ENCODE measurements around the gene ULK1.

ULK1 gene

DNA sequence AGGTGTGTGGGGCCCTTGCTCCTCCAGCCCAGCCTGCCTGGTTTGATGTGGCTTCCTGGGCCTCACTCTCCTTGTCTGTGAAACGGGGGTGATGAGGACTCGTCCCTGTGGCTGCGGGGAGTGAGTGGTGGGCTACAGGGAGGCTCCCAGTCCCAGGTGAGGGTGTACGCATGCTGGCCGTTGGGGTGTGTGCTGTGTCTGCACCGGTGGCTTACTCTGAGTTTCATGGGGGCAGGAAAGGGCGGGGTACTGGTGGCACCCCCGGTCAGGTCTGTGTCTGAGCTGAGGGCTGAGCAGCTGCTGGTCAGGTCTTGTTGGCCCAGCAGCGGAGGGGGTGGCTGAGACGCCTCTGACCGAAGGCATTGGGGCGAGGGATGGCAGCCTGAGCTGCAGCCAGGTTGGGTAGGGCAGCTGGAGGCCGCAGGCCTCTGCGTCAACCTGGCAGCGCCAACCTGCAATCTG, 11.2 kb downstream of the ULK1 start:
- no peaks in the 10 kb centered on the region for H3K27me3 Mint-ChIP-seq
- no peak overlapping the region for H3K4me3 Mint-ChIP-seq
- no peak for ATAC-seq
- no peaks in the 10 kb centered on the region for H3K9me3 Mint-ChIP-seq
- H3K4me1 Mint-ChIP-seq = peaks cover 6% of the 10 kb centered on the region
- H3K36me3 Mint-ChIP-seq (ENCODE audit: low read depth) = no peaks in the 10 kb centered on the region
- H3K27ac Mint-ChIP-seq = no peak overlapping the region
- no peak for DNase-seq

GRCh38 chr12:131907379-131908091, 13.1 kb downstream of the ULK1 start:
- Mint-ChIP-seq H3K4me3 (no peak overlapping the region), H3K27ac (no peak overlapping the region), H3K4me1 (peaks cover 6% of the 10 kb centered on the region), H3K36me3 (ENCODE audit: low read depth) (no peaks in the 10 kb centered on the region), H3K27me3 (no peaks in the 10 kb centered on the region), H3K9me3 (no peaks in the 10 kb centered on the region)
- no peak for ATAC-seq
- DNase-seq = no peak

DNA sequence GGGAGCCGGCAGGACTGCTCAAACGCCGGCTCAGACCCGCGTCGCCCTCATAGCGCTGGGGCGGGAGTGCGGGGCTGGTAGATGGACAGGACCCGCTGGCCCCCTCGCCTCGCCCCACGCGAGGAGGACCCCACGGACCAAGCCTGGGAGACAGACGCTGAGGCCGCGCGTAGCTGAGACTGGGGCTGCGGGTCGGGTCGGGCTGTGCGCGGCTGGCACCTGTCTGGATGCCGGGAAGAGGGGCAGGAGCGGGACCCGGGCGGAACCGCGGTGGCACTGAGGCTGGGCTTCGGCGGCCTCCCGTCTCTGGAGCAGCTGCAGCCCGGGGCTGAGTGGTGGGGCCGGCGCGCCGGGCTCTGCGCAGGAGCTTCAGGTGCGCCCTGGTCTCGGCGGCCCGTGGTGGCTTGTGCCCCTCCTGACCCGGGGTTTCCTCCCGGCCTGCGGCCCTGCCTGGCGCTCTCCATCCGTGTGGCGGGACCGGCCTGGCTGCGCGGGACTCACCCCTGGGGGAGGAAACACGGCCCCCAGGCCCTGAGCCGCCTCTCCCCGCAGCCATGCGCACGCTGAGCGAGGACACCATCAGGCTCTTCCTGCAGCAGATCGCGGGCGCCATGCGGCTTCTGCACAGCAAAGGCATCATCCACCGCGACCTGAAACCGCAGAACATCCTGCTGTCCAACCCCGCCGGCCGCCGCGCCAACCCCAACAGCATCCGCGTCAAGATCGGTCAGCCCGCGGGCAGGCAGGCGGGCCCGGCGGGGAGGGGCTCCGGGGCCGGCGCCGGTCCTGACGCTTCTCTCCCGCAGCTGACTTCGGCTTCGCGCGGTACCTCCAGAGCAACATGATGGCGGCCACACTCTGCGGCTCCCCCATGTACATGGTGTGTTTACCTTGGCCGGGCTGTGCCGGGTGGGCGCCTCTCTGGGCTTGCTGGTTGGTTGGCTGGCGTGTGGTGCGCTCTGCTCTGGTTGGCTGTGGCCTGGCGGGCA, 14.0 kb downstream of the ULK1 start:
- no peaks in the 10 kb centered on the region for H3K27me3 Mint-ChIP-seq
- H3K4me1 Mint-ChIP-seq = peaks cover 6% of the 10 kb centered on the region
- no peak for DNase-seq
- H3K9me3 Mint-ChIP-seq = no peaks in the 10 kb centered on the region
- no peaks in the 10 kb centered on the region for H3K36me3 Mint-ChIP-seq (ENCODE audit: low read depth)
- no peak overlapping the region for H3K4me3 Mint-ChIP-seq
- ATAC-seq = no peak
- H3K27ac Mint-ChIP-seq = no peak overlapping the region

DNA sequence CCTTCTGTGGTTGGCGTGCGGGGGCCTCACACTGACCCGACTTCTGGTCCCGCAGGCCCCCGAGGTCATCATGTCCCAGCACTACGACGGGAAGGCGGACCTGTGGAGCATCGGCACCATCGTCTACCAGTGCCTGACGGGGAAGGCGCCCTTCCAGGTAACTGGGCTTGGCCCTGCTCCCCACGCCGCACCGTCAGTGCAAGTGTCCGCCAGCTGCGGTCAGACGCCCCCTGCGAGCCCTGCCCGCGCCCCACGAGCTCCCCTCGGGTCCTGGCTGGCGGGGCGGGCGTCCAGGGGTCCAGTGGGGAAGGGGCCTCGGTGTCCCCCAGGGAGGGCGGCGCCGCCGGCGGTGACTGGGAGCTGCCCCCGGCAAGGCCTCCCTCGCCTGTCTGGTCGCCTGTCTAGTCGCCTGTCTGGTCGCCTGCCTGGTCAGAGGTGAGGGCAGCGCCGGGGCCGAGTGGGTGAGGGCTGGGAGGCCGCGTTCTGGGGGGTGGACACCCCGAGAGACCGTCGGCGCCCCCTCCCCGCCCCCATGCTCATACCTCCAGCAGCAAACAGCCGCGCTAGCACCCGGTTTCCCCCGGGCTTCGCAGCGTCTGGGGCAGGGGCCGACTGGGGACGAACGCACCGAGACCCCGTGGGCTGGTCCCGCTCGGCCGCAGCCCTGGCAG, 14.8 kb downstream of the ULK1 start:
- no peak overlapping the region for H3K27ac Mint-ChIP-seq

GRCh38 chr12:131909752-131910219, 15.4 kb downstream of the ULK1 start:
- ATAC-seq (no peak), DNase-seq (no peak)
- no peaks in the 10 kb centered on the region for H3K27me3 Mint-ChIP-seq
- H3K4me3 Mint-ChIP-seq = no peak overlapping the region
- H3K36me3 Mint-ChIP-seq (ENCODE audit: low read depth) = no peaks in the 10 kb centered on the region
- H3K27ac Mint-ChIP-seq = no peak overlapping the region
- no peaks in the 10 kb centered on the region for H3K9me3 Mint-ChIP-seq
- H3K4me1 Mint-ChIP-seq = peaks cover 4% of the 10 kb centered on the region

More for the DNA sequence above, 14.8 kb downstream of the ULK1 start:
- H3K9me3 Mint-ChIP-seq = no peaks in the 10 kb centered on the region
- H3K36me3 Mint-ChIP-seq (ENCODE audit: low read depth) = no peaks in the 10 kb centered on the region
- peaks cover 6% of the 10 kb centered on the region for H3K4me1 Mint-ChIP-seq
- DNase-seq (no peak), ATAC-seq (no peak)
- no peaks in the 10 kb centered on the region for H3K27me3 Mint-ChIP-seq
- H3K4me3 Mint-ChIP-seq = no peak overlapping the region

GRCh38 chr12:131910302-131911027, 16.0 kb downstream of the ULK1 start:
- DNase-seq (no peak), ATAC-seq (no peak)
- Mint-ChIP-seq H3K36me3 (ENCODE audit: low read depth) (no peaks in the 10 kb centered on the region), H3K4me1 (peaks cover 4% of the 10 kb centered on the region), H3K4me3 (no peak overlapping the region), H3K9me3 (no peaks in the 10 kb centered on the region), H3K27me3 (no peaks in the 10 kb centered on the region), H3K27ac (no peak overlapping the region)

- no peaks in the 10 kb centered on the region for H3K9me3 Mint-ChIP-seq
- no peaks in the 10 kb centered on the region for H3K27me3 Mint-ChIP-seq
These were observed 16.7 kb downstream of the ULK1 start for GRCh38 chr12:131911028-131911650.

DNA sequence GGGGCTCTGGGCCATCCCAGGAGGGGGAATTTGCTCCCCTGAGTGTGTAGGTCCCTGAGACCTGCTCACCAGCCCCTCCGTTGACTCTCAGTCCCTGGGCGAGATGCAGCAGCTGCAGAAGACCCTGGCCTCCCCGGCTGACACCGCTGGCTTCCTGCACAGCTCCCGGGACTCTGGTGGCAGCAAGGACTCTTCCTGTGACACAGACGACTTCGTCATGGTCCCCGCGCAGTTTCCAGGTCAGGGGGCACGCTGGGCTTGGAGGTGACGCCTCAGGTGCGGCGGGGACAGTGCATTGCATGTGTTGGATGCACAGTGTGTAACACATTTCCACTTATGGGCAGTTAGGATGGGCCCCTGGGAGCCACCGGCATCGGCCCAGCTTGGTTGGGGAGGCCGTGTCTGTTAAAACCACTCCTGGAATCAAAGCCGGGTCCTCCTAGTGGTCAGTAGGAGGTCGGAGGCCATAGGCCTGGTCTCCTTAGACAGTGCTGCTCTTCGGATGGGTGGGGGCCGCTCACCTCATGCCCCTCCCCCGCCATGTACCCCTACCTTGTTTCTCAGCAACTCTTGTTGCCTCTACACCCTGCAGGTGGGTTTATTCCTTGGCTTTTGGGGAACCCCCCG, 17.5 kb downstream of the ULK1 start:
- ATAC-seq (no peak), DNase-seq (no peak)
- Mint-ChIP-seq H3K9me3 (no peaks in the 10 kb centered on the region), H3K27me3 (no peaks in the 10 kb centered on the region), H3K4me3 (no peak overlapping the region), H3K4me1 (no peaks in the 10 kb centered on the region), H3K36me3 (ENCODE audit: low read depth) (no peaks in the 10 kb centered on the region), H3K27ac (no peak overlapping the region)

More at GRCh38 chr12:131911028-131911650, 16.7 kb downstream of the ULK1 start:
- Mint-ChIP-seq H3K27ac (no peak overlapping the region), H3K36me3 (ENCODE audit: low read depth) (no peaks in the 10 kb centered on the region), H3K4me3 (no peak overlapping the region), H3K4me1 (no peaks in the 10 kb centered on the region)
- ATAC-seq (no peak), DNase-seq (no peak)

- Mint-ChIP-seq H3K4me3 (no peak overlapping the region), H3K4me1 (no peaks in the 10 kb centered on the region), H3K27ac (no peak overlapping the region), H3K36me3 (ENCODE audit: low read depth) (no peaks in the 10 kb centered on the region), H3K9me3 (no peaks in the 10 kb centered on the region), H3K27me3 (no peaks in the 10 kb centered on the region)
- ATAC-seq = peak; percentile 7
- no peak for DNase-seq
These were observed 18.3 kb downstream of the ULK1 start for GRCh38 chr12:131912518-131913274.

GRCh38 chr12:131913666-131914065, 19.2 kb downstream of the ULK1 start:
- DNase-seq (no peak), ATAC-seq (no peak)
- Mint-ChIP-seq H3K4me1 (no peaks in the 10 kb centered on the region), H3K27ac (no peak overlapping the region), H3K27me3 (no peaks in the 10 kb centered on the region), H3K9me3 (no peaks in the 10 kb centered on the region), H3K4me3 (no peak overlapping the region), H3K36me3 (ENCODE audit: low read depth) (no peaks in the 10 kb centered on the region)

DNA sequence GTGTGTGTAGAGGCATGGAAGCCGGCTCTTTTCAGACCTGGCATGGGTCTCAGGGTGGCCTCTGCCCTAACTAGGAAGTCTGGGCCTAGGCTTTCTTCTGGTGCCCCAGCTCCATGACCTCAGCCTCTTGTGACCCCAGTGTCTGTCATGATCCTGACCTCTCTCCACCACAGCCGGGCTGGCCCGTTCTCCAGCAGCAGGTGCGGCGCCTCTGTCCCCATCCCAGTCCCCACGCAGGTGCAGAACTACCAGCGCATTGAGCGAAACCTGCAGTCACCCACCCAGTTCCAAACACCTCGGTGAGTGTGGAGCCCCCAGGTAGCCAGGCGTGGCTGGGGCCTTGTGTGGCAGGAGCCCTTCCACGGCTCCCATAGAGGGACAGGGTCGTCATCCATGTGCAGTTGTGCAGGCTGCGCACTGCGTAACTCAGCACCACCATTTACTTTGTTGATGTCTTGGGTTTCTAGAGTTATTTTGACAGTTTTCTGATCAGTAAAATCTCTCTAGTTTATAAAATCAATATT, 19.8 kb downstream of the ULK1 start:
- ATAC-seq (no peak), DNase-seq (no peak)
- Mint-ChIP-seq H3K27me3 (no peaks in the 10 kb centered on the region), H3K36me3 (ENCODE audit: low read depth) (no peaks in the 10 kb centered on the region), H3K27ac (no peak overlapping the region), H3K4me1 (no peaks in the 10 kb centered on the region), H3K4me3 (no peak overlapping the region), H3K9me3 (no peaks in the 10 kb centered on the region)

GRCh38 chr12:131915000-131915689, 20.7 kb downstream of the ULK1 start:
- Mint-ChIP-seq H3K36me3 (ENCODE audit: low read depth) (no peaks in the 10 kb centered on the region), H3K9me3 (no peaks in the 10 kb centered on the region), H3K27me3 (no peaks in the 10 kb centered on the region), H3K4me3 (no peak overlapping the region), H3K27ac (no peak overlapping the region), H3K4me1 (no peaks in the 10 kb centered on the region)
- ATAC-seq = no peak
- no peak for DNase-seq

Data from activated naive CD8-positive, alpha-beta T cell treated with anti-CD3 and anti-CD28 coated beads, Interleukin-2, amount 50 U/mL, for 24 hours (primary cell).